ENCODE measurements around the gene GPBAR1. TPM values are rescaled to one million over a fixed set of nuclear protein-coding genes. Genes with fewer than 3 reads are reported as not detected.

GPBAR1 gene
- total and polyA plus RNA-seq, 9 of the 15 experiments (the other 6 are each of a cell fraction or from before 2014, with no cell fraction given): not detected

GRCh38 chr2:218216674-218217359 is 44.0 kb upstream of the GPBAR1 start, which contains the start of gene ARPC2 (continued):
- no peak for TF ChIP-seq HDAC8 (tag; IDR thresholded peaks at IDR 0.05)
- peak; percentile 51 for TF ChIP-seq CCNT2 (IDR thresholded peaks at IDR 0.05; ENCODE audit: borderline replicate concordance, extremely low read depth, insufficient read length, low read depth, low read length)
- TF ChIP-seq CREB1 (IDR thresholded peaks at IDR 0.05): peak; percentile 63; the same call in 1 of the 2 replicates
- no peak for TF ChIP-seq CREB1 (CRISPR knock-in tag; IDR thresholded peaks at IDR 0.05)
- 0 out of 2 replicates have a peak, but pooled peaks have one; percentile 47 for TF ChIP-seq MBD2 (IDR thresholded peaks at IDR 0.05; ENCODE audit: borderline replicate concordance, low read depth)
- TF ChIP-seq UBTF (IDR thresholded peaks at IDR 0.05; ENCODE audit: borderline replicate concordance in 1 of 2, low read depth in 2 of 2, low read length in 2 of 2): 0 out of 4 replicates have a peak, but pooled peaks of 1 of the 2 experiments have one; percentile 37
- TF ChIP-seq SIN3A (IDR thresholded peaks at IDR 0.05; ENCODE audit: borderline replicate concordance in 2 of 2, control insufficient read depth in 1 of 2, low read depth in 2 of 2, low read length in 2 of 2): peak in 1 of 2 experiments; percentile 56; a peak in 1 of 4 replicates
- TF ChIP-seq KLF1 (tag; IDR thresholded peaks at IDR 0.05): no peak; the same call in 1 of the 2 replicates
- no peak for TF ChIP-seq GATAD2A (IDR thresholded peaks at IDR 0.05)
- TF ChIP-seq CBX3 (IDR thresholded peaks at IDR 0.05; ENCODE audit: borderline replicate concordance in 1 of 2, low read length in 2 of 2): peak in 1 of 2 experiments; percentile 70; a peak in 1 of 3 replicates
- TF ChIP-seq CBFA2T3 (IDR thresholded peaks at IDR 0.05): no peak
- peak; percentile 58; the same call in 1 of the 2 replicates for TF ChIP-seq EP400 (IDR thresholded peaks at IDR 0.05)
- no peak for TF ChIP-seq SFPQ (IDR thresholded peaks at IDR 0.05; ENCODE audit: low read depth, low read length)
- TF ChIP-seq NRF1 (conservative IDR thresholded peaks at IDR 0.05 in 1 of 2, IDR thresholded peaks at IDR 0.05 in 1 of 2): peak; percentile 95 to 96
- TF ChIP-seq, protein P1, sequence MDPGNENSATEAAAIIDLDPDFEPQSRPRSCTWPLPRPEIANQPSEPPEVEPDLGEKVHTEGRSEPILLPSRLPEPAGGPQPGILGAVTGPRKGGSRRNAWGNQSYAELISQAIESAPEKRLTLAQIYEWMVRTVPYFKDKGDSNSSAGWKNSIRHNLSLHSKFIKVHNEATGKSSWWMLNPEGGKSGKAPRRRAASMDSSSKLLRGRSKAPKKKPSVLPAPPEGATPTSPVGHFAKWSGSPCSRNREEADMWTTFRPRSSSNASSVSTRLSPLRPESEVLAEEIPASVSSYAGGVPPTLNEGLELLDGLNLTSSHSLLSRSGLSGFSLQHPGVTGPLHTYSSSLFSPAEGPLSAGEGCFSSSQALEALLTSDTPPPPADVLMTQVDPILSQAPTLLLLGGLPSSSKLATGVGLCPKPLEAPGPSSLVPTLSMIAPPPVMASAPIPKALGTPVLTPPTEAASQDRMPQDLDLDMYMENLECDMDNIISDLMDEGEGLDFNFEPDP (CRISPR knock-in tag; IDR thresholded peaks at IDR 0.05): no peak
- peak; percentile 79; the same call in 1 of the 2 replicates for TF ChIP-seq ZNF197 (CRISPR knock-in tag; IDR thresholded peaks at IDR 0.05; ENCODE audit: low read depth)
- peak; percentile 17 for TF ChIP-seq TBP (optimal IDR thresholded peaks at IDR 0.05; ENCODE audit: low read depth, low read length)
- TF ChIP-seq ZNF121 (CRISPR knock-in tag; conservative IDR thresholded peaks at IDR 0.05): no peak
- TF ChIP-seq KDM5B (IDR thresholded peaks at IDR 0.05; ENCODE audit: insufficient replicate concordance, low read depth, low read length): peak; percentile 69

Measured in K562 (cell line).